Activated T-cell treated with anti-CD3 and anti-CD28 coated beads, Interleukin-2, amount 50 U/mL, for 24 hours (primary cell): Measurements from ENCODE around the gene TTLL12.
"Not testable (repeated sequence)": the region's sequence is repeated elsewhere in the genome, so short reads cannot be mapped to it uniquely, and the experiment has no call there.

Experiments
- DNase-seq: peaks from one replicate; pipeline ENCODE4 v3.0.0-alpha.2; 2020
- H3K27ac Mint-ChIP-seq: 2 replicates; pipeline ENCODE4 v1.8.0; 2020; ENCODE audit warnings: mild to moderate bottlenecking, mixed read lengths
- H3K27me3 Mint-ChIP-seq: 2 replicates; pipeline ENCODE4 v1.8.0; 2020; ENCODE audit warnings: mixed read lengths
- H3K36me3 Mint-ChIP-seq: 2 replicates; pipeline ENCODE4 v1.8.0; 2020; ENCODE audit warnings: low read depth, mixed read lengths
- H3K4me1 Mint-ChIP-seq: 2 replicates; pipeline ENCODE4 v1.8.0; 2020; ENCODE audit warnings: low read depth, mixed read lengths
- H3K4me3 Mint-ChIP-seq: 2 replicates; pipeline ENCODE4 v1.8.0; 2020; ENCODE audit warnings: mild to moderate bottlenecking, moderate library complexity, mixed read lengths
- H3K9me3 Mint-ChIP-seq: 2 replicates; pipeline ENCODE4 v1.8.0; 2020; ENCODE audit warnings: mixed read lengths

The TTLL12 gene

DNA sequence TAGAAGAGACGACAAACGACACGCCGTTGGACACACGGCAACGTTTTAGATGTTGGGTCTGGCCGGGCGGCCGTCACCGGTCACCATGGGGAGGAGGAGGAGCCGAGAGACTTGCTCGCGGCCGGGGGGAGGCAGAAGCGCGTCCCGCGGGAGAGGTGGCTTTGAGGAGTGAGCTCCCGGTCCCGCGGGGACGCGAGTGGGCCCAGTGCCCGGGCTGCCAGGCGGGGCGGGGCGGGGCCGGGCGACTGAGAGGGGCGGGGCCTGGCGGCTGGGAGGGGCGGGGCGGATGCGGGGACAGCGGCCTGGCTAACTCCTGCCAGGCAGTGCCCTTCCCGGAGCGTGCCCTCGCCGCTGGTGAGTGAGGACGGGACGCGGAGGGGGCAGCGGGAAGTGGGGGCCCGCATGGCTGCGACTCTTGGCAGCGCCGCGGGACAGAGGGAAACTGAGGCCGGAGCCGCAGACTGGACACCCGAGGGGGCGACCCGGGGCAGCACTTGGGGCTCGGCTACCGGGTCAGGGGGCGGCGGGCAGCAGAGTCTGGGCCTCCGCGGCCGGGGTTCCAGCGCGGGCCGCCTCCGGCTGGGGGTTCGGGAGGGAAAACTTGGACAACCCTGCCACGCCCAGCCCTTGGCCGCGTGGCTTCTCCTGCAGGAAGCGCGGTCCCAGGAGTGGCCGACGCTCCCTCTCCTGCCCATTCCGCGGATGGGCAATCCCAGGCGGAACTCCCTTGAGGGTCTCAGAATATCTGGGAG, 35.5 kb downstream of the TTLL12 start, which contains the start of gene TSPO:
Gene TSPO (plus strand): TSS at position 309 of the 752 bp plus-strand sequence. CDS start 7,680 bp downstream, outside the sequence.
- Mint-ChIP-seq H3K27ac (peak within 1 kb of the TSS; percentile 93), H3K36me3 (peaks cover 10% of the 10 kb centered on the region), H3K9me3 (no peaks in the 10 kb centered on the region), H3K4me3 (peak within 1 kb of the TSS; percentile 85), H3K27me3 (no peaks in the 10 kb centered on the region), H3K4me1 (peaks cover 39% of the 10 kb centered on the region)
- DNase-seq: peak; percentile 79

DNA sequence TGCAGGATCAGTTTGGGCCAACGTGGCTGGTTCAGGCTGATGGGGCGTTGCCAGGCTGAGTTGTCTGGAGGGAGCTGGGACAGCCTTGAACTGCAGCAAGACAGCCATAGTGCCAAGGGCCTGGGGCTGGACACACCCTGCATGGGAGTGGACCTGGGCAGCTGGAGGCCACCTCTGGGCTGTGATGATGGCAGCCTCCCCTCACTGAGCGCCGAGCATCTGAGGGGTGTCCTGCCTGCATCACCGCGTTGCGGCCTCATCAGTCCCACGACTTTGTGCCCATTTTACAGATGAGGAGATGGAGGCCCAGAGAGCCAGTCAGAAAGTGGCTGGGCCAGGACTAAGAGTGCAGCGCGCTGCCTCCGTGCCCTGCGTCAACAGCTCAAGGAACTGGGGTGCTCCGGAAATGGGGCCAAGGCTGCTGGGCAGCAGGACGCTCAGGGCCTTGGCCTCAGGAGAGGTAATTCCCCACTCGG, 36.2 kb downstream of the TTLL12 start:
- Mint-ChIP-seq H3K4me3 (peak overlapping the region; percentile 85), H3K36me3 (peaks cover 10% of the 10 kb centered on the region), H3K4me1 (peaks cover 37% of the 10 kb centered on the region), H3K27me3 (no peaks in the 10 kb centered on the region), H3K9me3 (no peaks in the 10 kb centered on the region), H3K27ac (peak overlapping the region; percentile 93)
- no peak for DNase-seq

DNA sequence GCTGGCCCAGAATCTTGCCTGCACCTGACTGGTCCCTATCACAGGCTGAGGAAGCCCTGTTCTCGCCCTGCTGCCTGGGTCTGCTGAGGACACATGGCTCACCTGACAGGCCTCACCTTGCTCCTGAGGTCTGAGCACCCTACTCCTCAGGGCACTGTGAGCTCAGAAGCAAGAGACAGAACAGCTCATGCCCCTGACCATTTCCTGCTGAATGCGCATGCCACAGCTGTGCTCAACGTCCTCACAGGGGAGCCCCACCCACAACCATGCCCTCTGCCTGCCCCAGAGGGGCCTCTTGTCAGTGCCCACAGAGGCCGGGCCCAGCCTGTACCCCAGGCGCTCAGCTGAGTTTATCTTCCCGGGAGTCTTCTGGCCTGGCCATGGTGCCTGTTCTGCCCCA, 38.4 kb downstream of the TTLL12 start:
- peaks cover 30% of the 10 kb centered on the region for H3K4me1 Mint-ChIP-seq
- H3K27ac Mint-ChIP-seq: no peak overlapping the region
- no peak overlapping the region for H3K4me3 Mint-ChIP-seq
- H3K27me3 Mint-ChIP-seq: no peaks in the 10 kb centered on the region
- peaks cover 3% of the 10 kb centered on the region for H3K36me3 Mint-ChIP-seq
- no peak for DNase-seq
- no peaks in the 10 kb centered on the region for H3K9me3 Mint-ChIP-seq

DNA sequence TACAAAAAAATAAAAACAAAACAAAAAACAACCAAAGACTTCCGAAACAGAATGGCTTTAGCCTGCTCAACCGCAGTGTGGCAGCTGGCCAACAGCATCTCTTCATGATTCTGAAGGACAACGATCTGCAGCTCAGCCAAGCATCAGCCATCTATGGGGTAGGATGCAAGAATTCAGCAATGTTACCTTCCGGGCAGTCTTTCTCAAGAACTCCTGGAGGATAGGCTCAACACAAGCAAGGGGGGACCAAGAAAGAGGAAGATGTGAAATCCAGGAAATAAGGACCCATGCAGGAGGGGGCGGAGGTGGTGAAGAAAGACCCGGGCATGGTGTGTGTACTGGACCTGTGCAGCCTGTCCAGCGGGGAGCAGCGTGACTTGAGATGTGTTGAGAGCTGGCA, 39.1 kb downstream of the TTLL12 start:
- DNase-seq: no peak
- Mint-ChIP-seq H3K4me1 (peaks cover 31% of the 10 kb centered on the region), H3K4me3 (no peak overlapping the region), H3K27ac (peak overlapping the region; percentile 13), H3K27me3 (no peaks in the 10 kb centered on the region), H3K36me3 (peaks cover 4% of the 10 kb centered on the region), H3K9me3 (no peaks in the 10 kb centered on the region)

DNA sequence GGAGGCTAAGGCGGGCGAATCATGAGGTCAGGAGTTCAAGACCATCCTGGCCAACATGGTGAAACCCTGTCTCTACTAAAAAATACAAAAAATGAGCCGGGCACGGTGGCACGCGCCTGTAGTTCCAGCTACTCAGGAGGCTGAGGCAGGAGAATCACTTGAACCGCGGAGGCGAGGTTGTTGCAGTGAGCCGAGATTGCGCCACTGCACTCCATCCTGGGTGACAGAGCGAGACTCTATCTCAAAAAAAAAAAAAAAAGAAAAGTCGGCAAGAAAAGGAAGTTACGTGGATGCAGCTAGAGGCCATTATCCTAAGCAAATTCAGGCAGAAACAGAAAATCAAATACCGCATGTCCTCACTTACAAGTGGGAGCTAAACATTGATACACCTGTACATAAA, 40.6 kb downstream of the TTLL12 start:
- H3K4me1 Mint-ChIP-seq: peaks cover 37% of the 10 kb centered on the region

DNA sequence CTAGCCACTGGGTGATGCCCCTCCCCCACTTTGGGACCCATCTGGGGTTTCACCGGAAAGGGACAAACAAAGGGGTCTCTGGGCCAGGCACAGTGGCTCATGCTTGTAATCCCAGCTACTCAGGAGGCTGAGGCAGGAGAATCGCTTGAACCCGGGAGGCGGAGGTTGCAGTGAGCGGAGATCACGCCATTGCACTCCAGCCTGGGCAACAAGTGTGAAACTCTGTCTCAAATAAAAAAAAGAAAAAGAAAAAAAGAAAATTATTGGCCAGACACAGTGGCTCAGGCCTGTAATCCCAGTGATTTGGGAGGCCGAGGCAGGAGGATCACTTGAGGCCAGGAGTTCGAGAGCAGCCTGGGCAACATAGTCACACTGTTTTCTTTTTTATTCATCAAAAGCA, 41.6 kb downstream of the TTLL12 start:
- not testable (repeated sequence) for H3K9me3 Mint-ChIP-seq, DNase-seq, H3K27me3 Mint-ChIP-seq, H3K4me3 Mint-ChIP-seq, H3K27ac Mint-ChIP-seq
- peaks cover 38% of the 10 kb centered on the region for H3K4me1 Mint-ChIP-seq
- peaks cover 19% of the 10 kb centered on the region for H3K36me3 Mint-ChIP-seq

More for the DNA sequence above, 40.6 kb downstream of the TTLL12 start:
- H3K36me3 Mint-ChIP-seq, H3K27ac Mint-ChIP-seq, DNase-seq, H3K9me3 Mint-ChIP-seq, H3K27me3 Mint-ChIP-seq, H3K4me3 Mint-ChIP-seq: not testable (repeated sequence)

DNA sequence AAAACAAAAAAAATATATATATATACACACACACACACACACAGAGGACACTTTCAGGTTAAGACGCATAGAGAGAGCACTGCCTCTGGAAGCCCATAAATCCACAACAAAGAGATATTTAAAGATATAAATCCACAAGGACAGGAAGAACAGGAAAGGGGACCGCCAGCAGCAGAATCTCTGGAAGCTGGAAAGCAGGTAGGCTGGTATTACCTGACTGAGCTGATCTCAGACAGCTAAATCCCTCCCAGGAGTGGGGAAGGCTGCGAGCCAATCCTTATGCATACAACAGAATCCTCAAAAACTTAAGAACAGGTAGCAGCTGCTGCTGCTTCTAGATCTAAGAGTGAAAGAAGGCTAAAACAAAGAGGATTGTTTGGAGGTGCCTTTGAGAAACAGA, 42.0 kb downstream of the TTLL12 start:
- H3K4me1 Mint-ChIP-seq: peaks cover 38% of the 10 kb centered on the region
- no peak overlapping the region for H3K4me3 Mint-ChIP-seq
- H3K36me3 Mint-ChIP-seq: peaks cover 23% of the 10 kb centered on the region
- H3K27me3 Mint-ChIP-seq: no peaks in the 10 kb centered on the region
- no peak for DNase-seq
- H3K9me3 Mint-ChIP-seq: no peaks in the 10 kb centered on the region
- no peak overlapping the region for H3K27ac Mint-ChIP-seq

DNA sequence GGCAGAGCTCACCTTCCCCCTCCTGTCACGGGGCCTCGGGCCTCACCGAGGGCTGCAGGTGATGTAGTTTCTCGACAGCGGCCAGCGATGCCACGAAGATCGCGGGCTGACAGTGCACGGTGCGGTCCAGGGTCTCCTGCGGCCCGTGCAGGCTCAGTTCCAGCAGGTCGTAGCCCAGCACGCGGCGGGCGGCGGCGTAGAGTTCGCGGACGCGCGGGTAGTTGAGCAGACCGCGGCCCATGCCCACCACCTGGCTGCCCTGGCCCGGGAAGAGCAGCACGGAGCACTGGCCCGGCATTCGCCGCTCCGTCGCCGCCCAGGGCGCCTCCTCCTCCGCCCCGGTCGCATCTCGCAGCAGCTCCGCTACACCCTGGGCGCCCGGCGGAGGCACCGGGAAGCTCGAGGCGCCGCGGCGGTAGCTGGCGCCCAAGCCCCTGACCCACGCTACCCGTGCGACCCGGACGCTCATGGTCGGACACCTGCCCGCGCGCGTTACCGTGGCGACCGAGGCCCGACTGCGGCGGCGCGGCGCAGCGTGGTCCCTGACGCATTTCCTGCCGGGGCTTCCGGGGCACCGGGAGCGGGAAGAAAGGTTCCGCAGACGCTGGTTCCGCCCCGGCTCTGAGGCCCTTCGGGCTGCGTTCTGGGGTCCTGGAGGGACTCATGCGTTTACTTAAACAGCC, 43.9 kb downstream of the TTLL12 start, which contains the start of gene MCAT:
Gene MCAT (minus strand): TSS at position 519 of the 683 bp plus-strand sequence. CDS start 50 bp downstream, at position 469.
- Mint-ChIP-seq H3K27ac (peak within 1 kb of the TSS; percentile 94), H3K36me3 (peaks cover 41% of the 10 kb centered on the region), H3K9me3 (no peaks in the 10 kb centered on the region), H3K4me1 (peaks cover 39% of the 10 kb centered on the region), H3K4me3 (peak within 1 kb of the TSS; percentile 89), H3K27me3 (no peaks in the 10 kb centered on the region)
- DNase-seq: peak; percentile 91

DNA sequence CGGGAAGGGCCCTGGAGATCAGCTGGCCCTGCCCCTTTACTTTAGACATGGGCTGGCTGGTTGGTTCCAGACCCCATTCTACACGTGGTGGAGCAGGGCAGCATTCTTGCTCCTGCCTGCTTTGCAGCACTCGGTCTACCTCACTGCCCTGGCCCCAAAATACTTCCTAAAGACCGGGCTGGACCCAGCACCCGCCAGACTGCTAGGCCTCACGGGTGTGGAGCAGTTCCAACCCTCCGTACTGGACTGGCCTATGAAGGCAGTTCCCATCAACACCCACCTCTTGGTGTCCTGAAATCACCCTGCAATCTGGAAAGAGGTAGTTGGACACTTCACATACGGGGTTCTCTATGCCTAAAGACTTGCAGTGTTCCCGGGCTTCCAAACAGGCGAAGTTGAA, 50.1 kb downstream of the TTLL12 start:
- DNase-seq: no peak
- H3K36me3 Mint-ChIP-seq: peaks cover 95% of the 10 kb centered on the region
- no peak overlapping the region for H3K27ac Mint-ChIP-seq
- no peaks in the 10 kb centered on the region for H3K27me3 Mint-ChIP-seq
- no peak overlapping the region for H3K4me3 Mint-ChIP-seq
- H3K9me3 Mint-ChIP-seq: no peaks in the 10 kb centered on the region
- H3K4me1 Mint-ChIP-seq: peaks cover 18% of the 10 kb centered on the region

DNA sequence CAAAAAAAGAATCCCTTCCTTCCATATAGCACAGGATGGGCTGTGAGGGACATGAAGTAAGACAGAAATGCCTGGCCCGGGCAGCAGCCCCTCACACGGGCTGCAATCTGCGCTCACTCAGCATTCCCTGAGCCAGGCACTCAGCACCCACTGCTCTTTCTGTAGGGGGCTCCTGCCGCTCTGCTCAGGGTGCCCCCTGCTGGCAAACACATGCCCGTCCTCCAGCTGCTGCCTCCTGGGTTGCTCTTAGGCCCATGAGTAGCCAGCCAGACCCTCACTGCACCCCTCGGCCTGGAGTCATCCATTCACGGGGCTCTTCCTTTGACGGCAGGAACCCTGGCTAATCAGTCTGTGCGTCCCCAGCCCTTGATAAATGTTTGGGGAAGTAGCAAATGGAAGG, 50.7 kb downstream of the TTLL12 start:
- Mint-ChIP-seq H3K4me3 (no peak overlapping the region), H3K9me3 (no peaks in the 10 kb centered on the region), H3K27me3 (no peaks in the 10 kb centered on the region), H3K4me1 (peaks cover 14% of the 10 kb centered on the region), H3K27ac (no peak overlapping the region), H3K36me3 (peaks cover 97% of the 10 kb centered on the region)
- peak; percentile 56 for DNase-seq

DNA sequence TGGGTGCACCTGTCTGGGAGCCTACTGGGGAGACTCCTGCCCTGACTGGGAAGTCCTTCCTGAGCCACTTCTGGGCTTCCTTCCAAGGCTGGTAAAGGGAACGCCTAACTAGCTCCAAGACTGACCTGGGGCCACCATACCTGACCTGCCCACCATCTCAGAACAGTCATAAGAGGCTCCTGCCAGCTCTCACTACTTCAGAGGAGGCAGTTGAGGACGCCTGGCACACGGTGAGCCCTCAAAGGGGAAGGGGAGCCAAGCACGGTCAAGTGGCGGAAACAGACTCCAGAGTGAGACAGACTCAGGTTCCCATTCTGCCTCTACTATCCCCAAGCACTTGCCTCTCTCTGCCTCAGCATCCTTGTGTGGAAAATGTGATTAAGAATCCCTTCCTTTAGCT, 51.4 kb downstream of the TTLL12 start:
- Mint-ChIP-seq H3K27me3 (no peaks in the 10 kb centered on the region), H3K4me3 (no peak overlapping the region), H3K27ac (no peak overlapping the region), H3K9me3 (no peaks in the 10 kb centered on the region), H3K36me3 (peaks cover 90% of the 10 kb centered on the region), H3K4me1 (peaks cover 7% of the 10 kb centered on the region)
- DNase-seq: no peak

DNA sequence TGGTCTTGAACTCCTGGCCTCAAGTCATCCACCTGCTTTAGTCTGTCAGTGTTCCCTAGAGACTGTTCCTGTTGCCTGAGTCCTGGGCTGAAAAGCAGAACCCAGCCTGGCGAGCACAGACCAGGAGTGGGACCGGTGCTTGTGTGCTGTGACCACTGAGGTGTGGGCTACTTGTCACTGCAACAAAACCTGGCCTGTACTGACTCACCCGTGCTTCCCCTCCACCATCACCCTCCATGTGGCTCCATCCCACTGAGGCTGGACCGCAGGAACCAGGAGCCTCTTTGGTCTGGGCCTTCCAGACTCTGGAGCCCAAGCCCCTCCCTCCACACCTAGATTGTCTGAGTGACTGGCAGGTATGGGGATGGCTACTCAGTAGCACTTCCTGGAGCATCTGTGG, 52.4 kb downstream of the TTLL12 start:
- DNase-seq: no peak
- no peaks in the 10 kb centered on the region for H3K9me3 Mint-ChIP-seq
- peaks cover 5% of the 10 kb centered on the region for H3K4me1 Mint-ChIP-seq
- no peaks in the 10 kb centered on the region for H3K27me3 Mint-ChIP-seq
- peaks cover 82% of the 10 kb centered on the region for H3K36me3 Mint-ChIP-seq
- no peak overlapping the region for H3K4me3 Mint-ChIP-seq
- H3K27ac Mint-ChIP-seq: no peak overlapping the region

DNA sequence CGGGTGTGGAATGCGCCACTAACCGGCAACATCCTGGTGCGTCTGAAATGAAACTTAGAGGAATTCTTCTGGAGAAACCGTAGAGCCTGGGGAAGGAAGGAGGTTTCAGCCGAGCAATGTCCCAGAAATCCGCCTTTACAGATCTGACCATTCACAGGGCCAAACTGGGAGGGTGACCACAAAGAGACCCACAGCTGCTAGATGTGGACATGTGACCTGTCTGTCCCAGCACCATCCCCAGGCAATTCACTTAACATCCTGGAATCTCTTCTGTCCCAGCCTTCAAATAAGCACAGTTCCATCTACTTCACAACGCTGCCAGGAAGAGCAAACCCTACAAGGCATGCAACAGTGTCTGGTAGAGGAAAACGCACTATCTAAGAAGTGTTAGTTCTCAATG, 53.5 kb downstream of the TTLL12 start:
- Mint-ChIP-seq H3K4me3 (no peak overlapping the region), H3K4me1 (peaks cover 2% of the 10 kb centered on the region), H3K27me3 (no peaks in the 10 kb centered on the region), H3K9me3 (no peaks in the 10 kb centered on the region), H3K36me3 (peaks cover 70% of the 10 kb centered on the region), H3K27ac (no peak overlapping the region)
- DNase-seq: no peak

DNA sequence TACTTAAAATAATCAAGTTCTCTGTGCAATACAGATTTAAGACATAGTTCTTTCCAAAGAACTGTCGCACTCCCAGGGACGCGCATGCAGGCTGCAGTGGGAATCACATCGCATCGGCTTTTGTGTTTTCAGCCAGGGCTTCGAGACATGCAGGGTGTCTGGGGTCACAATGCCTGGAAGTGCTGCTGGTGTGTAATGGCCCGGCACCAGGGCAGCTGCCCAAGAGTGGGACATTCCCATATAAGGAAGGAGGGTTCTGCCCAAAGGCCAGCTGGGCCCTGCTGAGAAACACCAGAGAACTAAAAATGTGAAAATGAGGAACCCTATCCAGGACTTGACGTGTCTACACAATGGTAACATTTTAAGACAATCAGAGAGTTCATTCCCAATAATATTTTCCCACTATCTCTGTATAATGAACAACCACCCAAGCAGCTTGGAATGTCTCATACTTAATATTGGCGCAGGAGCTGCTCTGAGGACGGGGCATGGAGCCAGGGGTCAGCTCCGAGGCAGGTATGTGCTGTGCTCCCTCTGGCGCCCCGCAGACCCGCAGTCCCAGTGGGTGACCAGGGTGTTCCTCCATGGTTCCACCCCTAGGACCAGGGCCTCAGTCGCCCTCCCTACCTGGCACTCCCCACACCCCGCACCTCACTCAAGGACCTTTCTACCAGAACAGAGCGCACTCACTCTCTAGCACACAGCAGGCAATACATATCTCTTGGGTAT, 55.0 kb downstream of the TTLL12 start:
- Mint-ChIP-seq H3K9me3 (no peaks in the 10 kb centered on the region), H3K27ac (no peak overlapping the region), H3K4me3 (no peak overlapping the region), H3K36me3 (peaks cover 56% of the 10 kb centered on the region), H3K4me1 (peaks cover 2% of the 10 kb centered on the region), H3K27me3 (no peaks in the 10 kb centered on the region)
- DNase-seq: no peak
